ENCODE results near the gene MDM2.

- no peak for TF ChIP-seq REST (IDR thresholded peaks at IDR 0.05; ENCODE audit: low read depth)
- no peak for TF ChIP-seq TAF1 (IDR thresholded peaks at IDR 0.05; ENCODE audit: low read depth)
- TF ChIP-seq TEAD4 (IDR thresholded peaks at IDR 0.05), result no peak
These were observed 4.7 kb downstream of the MDM2 start for GRCh38 chr12:68812553-68813241.
